ENCODE measurements around the gene EYA4.
"Not testable (repeated sequence)": the region's sequence is repeated elsewhere in the genome, so short reads cannot be mapped to it uniquely, and the experiment has no call there.

The EYA4 gene

DNA sequence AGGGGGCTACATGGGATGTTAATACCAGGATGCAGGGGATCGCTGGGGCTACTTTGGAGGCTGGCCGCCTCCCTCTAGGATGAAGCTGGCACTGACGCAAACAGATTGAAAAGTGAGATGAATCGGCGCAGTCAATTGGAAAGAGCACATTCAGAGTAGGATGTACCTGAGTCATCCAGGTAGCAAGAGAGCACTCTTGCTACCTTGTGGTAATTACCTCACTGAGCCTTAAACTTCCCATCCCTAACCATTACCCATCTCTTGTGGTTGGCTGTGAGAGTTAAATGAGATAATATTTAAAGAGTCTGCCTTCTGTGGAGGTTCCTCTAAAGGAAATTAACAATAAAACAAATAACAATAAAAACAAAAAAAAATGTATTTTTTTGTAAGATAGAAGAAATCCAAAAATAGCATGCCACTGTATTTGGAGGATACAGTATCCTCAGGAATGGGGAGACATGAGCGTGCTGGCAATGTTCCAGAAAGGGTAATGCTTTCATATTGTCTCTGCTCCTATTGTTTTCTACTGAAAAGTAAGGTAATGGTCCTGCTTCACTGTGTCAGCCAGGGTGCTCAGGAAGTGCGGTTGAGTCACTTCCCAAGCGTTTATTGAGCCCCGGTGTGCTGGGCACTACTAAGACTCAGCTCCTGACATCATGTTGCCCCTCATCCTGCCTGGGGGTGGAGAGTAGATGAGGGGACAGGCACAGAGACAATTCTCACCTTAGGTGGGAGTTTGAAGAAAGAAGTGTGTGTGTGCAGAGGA is 301.1 kb downstream of the EYA4 start:
- FAIRE-seq, result no peak
- no peak for TF ChIP-seq TAF1 (IDR thresholded peaks at IDR 0.05; ENCODE audit: borderline replicate concordance, low read depth, low read length)
- TF ChIP-seq POLR2AphosphoS5 (IDR thresholded peaks at IDR 0.05; ENCODE audit: low read depth, low read length), result no peak
- TF ChIP-seq POLR2A (IDR thresholded peaks at IDR 0.05; ENCODE audit: low read depth, low read length), result no peak
- DNase-seq (ENCODE audit: insufficient read length), result no peak

GRCh38 chr6:133544419-133544818 is 303.3 kb downstream of the EYA4 start:
- DNase-seq (ENCODE audit: insufficient read length) (no peak), FAIRE-seq (no peak)
- TF ChIP-seq POLR2A (IDR thresholded peaks at IDR 0.05; ENCODE audit: low read depth, low read length) (no peak), TAF1 (IDR thresholded peaks at IDR 0.05; ENCODE audit: borderline replicate concordance, low read depth, low read length) (no peak), POLR2AphosphoS5 (IDR thresholded peaks at IDR 0.05; ENCODE audit: low read depth, low read length) (no peak)

GRCh38 chr6:133546098-133546497 is 304.9 kb downstream of the EYA4 start:
- DNase-seq (ENCODE audit: insufficient read length) (no peak), FAIRE-seq (no peak)
- TF ChIP-seq POLR2A (IDR thresholded peaks at IDR 0.05; ENCODE audit: low read depth, low read length) (no peak), POLR2AphosphoS5 (IDR thresholded peaks at IDR 0.05; ENCODE audit: low read depth, low read length) (no peak), TAF1 (IDR thresholded peaks at IDR 0.05; ENCODE audit: borderline replicate concordance, low read depth, low read length) (no peak)

GRCh38 chr6:133547136-133547535 is 306.0 kb downstream of the EYA4 start:
- FAIRE-seq (no peak), DNase-seq (ENCODE audit: insufficient read length) (no peak)
- TF ChIP-seq POLR2A (IDR thresholded peaks at IDR 0.05; ENCODE audit: low read depth, low read length) (no peak), TAF1 (IDR thresholded peaks at IDR 0.05; ENCODE audit: borderline replicate concordance, low read depth, low read length) (no peak), POLR2AphosphoS5 (IDR thresholded peaks at IDR 0.05; ENCODE audit: low read depth, low read length) (no peak)

- FAIRE-seq (no peak), DNase-seq (ENCODE audit: insufficient read length) (no peak)
- TF ChIP-seq TAF1 (IDR thresholded peaks at IDR 0.05; ENCODE audit: borderline replicate concordance, low read depth, low read length) (no peak), POLR2A (IDR thresholded peaks at IDR 0.05; ENCODE audit: low read depth, low read length) (no peak), POLR2AphosphoS5 (IDR thresholded peaks at IDR 0.05; ENCODE audit: low read depth, low read length) (no peak)
Measured at GRCh38 chr6:133548423-133549159, 307.4 kb downstream of the EYA4 start.

GRCh38 chr6:133549371-133549801 is 308.2 kb downstream of the EYA4 start:
- FAIRE-seq, result no peak
- DNase-seq (ENCODE audit: insufficient read length), result no peak
- TF ChIP-seq POLR2A (IDR thresholded peaks at IDR 0.05; ENCODE audit: low read depth, low read length) (no peak), POLR2AphosphoS5 (IDR thresholded peaks at IDR 0.05; ENCODE audit: low read depth, low read length) (no peak), TAF1 (IDR thresholded peaks at IDR 0.05; ENCODE audit: borderline replicate concordance, low read depth, low read length) (no peak)

DNA sequence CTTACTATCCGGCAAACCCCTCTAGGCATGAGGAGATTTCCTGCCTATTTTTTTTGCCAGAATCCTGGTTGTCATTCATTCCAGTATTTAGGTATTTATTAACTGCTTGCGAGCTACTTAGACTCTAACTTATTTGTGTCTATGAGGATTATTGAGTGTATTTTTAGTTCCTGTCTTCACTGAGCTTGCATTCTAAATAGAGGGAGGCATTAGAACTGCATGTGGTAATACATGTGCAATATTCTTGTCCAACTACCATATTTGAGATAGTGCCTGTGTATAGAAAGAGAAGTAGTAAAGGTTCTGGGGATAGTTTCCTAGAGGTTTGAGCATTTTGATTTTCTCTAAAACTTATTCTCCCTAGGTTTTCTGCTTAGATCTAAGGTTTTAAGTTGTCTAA is 308.9 kb downstream of the EYA4 start:
- DNase-seq (ENCODE audit: insufficient read length) (no peak), FAIRE-seq (no peak)
- TF ChIP-seq POLR2A (IDR thresholded peaks at IDR 0.05; ENCODE audit: low read depth, low read length) (no peak), TAF1 (IDR thresholded peaks at IDR 0.05; ENCODE audit: borderline replicate concordance, low read depth, low read length) (no peak), POLR2AphosphoS5 (IDR thresholded peaks at IDR 0.05; ENCODE audit: low read depth, low read length) (no peak)

GRCh38 chr6:133551436-133551835 is 310.3 kb downstream of the EYA4 start:
- DNase-seq (ENCODE audit: insufficient read length) (no peak), FAIRE-seq (no peak)
- TF ChIP-seq POLR2AphosphoS5 (IDR thresholded peaks at IDR 0.05; ENCODE audit: low read depth, low read length), result no peak
- no peak for TF ChIP-seq TAF1 (IDR thresholded peaks at IDR 0.05; ENCODE audit: borderline replicate concordance, low read depth, low read length)
- TF ChIP-seq POLR2A (IDR thresholded peaks at IDR 0.05; ENCODE audit: low read depth, low read length), result no peak

DNA sequence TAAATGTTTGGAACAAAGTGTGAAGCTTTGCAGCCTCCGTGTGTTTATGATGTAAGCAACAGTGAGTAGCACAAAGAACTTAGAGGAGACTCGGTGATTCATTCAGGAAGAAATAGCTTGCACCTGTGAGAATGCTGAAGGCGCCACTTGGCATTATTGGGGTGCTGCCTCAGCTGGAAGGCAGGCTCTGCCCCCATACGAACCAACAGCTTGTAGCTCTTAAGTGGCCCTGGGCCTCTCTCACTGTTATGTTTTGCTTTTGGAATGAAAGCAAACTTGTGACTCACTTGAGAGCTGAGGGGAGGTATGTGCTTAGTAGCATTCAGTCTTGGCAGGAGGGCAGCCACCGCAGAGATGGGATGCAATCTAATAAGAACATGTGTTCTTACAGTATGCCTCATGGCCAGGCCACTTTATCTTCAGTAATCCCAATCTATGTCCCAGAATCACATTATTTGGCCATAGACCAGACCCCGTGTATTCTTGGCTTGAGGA is 310.7 kb downstream of the EYA4 start:
- FAIRE-seq (no peak), DNase-seq (ENCODE audit: insufficient read length) (no peak)
- no peak for TF ChIP-seq POLR2A (IDR thresholded peaks at IDR 0.05; ENCODE audit: low read depth, low read length)
- TF ChIP-seq TAF1 (IDR thresholded peaks at IDR 0.05; ENCODE audit: borderline replicate concordance, low read depth, low read length), result no peak
- no peak for TF ChIP-seq POLR2AphosphoS5 (IDR thresholded peaks at IDR 0.05; ENCODE audit: low read depth, low read length)

DNA sequence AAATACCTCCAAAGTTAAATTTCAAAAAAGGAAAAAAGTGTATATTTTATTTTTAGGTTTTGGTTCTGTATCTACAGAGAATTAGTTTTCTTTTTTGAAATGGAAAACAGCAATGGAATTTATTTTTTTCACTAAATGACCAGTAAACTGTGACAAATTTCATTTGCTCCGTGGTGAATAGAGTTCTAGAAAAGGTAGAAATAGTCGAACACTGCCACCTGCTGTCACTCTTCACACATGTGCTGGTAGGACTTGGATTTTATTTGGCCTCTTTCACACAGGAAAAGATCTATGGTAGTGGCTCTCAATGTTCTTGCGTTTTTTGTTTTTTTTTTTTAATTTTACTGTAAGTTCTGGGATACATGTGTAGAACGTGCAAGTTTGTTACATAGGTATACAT is 312.5 kb downstream of the EYA4 start:
- TF ChIP-seq POLR2AphosphoS5 (IDR thresholded peaks at IDR 0.05; ENCODE audit: low read depth, low read length), result no peak
- no peak for TF ChIP-seq TAF1 (IDR thresholded peaks at IDR 0.05; ENCODE audit: borderline replicate concordance, low read depth, low read length)
- no peak for TF ChIP-seq POLR2A (IDR thresholded peaks at IDR 0.05; ENCODE audit: low read depth, low read length)
- peak; percentile 24 for FAIRE-seq
- DNase-seq (ENCODE audit: insufficient read length), result no peak

DNA sequence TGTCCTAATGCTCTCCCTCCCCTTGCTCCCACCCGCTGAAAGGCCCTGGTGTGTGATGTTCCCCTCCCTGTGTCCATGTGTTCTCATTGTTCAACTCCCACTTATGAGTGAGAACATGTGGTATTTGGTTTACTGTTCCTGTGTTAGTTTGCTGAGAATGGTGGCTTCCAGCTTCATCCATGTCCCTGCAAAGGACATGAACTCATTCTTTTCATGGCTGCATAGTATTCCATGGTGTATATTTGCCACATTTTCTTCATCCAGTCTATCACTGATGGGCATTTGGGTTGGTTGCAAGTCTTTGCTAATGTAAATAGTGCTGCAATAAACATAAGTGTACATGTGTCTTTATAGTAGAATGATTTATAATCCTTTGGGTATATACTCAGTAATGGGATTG is 313.0 kb downstream of the EYA4 start:
- not testable (repeated sequence) for FAIRE-seq; DNase-seq (ENCODE audit: insufficient read length)

DNA sequence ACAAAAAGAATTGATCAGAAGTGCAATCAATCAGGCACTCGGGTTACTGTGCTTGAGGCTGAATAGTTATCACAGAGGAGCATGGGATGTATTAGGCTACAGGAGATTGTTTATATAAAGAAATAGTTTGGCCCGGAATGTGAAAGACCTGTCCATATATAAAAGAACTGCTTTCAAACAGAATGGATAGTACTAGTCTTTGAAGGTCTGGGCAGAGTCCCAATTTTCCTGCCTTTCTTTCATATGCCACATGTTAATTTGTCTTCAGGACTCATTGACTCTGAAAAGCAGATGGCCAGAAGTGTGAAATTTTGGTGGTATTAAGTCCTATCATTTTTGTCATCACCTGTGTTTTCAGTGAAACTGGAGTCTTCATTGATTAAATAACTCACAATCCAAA is 314.5 kb downstream of the EYA4 start:
- FAIRE-seq, result no peak
- TF ChIP-seq POLR2A (IDR thresholded peaks at IDR 0.05; ENCODE audit: low read depth, low read length) (no peak), POLR2AphosphoS5 (IDR thresholded peaks at IDR 0.05; ENCODE audit: low read depth, low read length) (no peak), TAF1 (IDR thresholded peaks at IDR 0.05; ENCODE audit: borderline replicate concordance, low read depth, low read length) (no peak)
- DNase-seq (ENCODE audit: insufficient read length), result no peak

Data from GM12892 (cell line).